Loucy (cell line): ENCODE data around the gene ZNF783.

Source experiments
- CTCF ChIP-seq: fragments of 200-600 bp; sonication (generic); conservative IDR thresholded peaks from 2 replicates; pipeline ENCODE4 v1.5.1; 2014; ENCODE audit warnings: mild to moderate bottlenecking, antibody characterized with exemption, low read length
- EZH2phosphoT487 ChIP-seq: fragments of 200-600 bp; IDR thresholded peaks from 2 replicates; pipeline ENCODE4 v1.6.1; 2018; ENCODE audit warnings: antibody characterized with exemption, mild to moderate bottlenecking, moderate library complexity, borderline replicate concordance

GRCh38 chr7:149223761-149224160 is 38.2 kb upstream of the ZNF783 start:
- TF ChIP-seq CTCF (no peak), EZH2phosphoT487 (no peak)
